Ovary (tissue), 3 donors: ENCODE data around the gene ABL1.

Experiments
- CTCF ChIP-seq, 3 donors: fragments of 450-650 bp in 2 of 3; fragments of 200-600 bp in 1 of 3; IDR thresholded peaks; one replicate each; pipeline versions ENCODE4 v1.5.1 to v1.8.0; 2016 to 2022; ENCODE audit warnings: antibody characterized with exemption in 3 of 3, mild to moderate bottlenecking in 1 of 3
- POLR2A ChIP-seq: fragments of 450-650 bp; IDR thresholded peaks from one replicate; pipeline ENCODE4 v1.6.1; 2017; ENCODE audit warnings: antibody characterized with exemption, mild to moderate bottlenecking, moderate library complexity
- donor health status: DM: no; HTN: no; CAD: no.

DNA sequence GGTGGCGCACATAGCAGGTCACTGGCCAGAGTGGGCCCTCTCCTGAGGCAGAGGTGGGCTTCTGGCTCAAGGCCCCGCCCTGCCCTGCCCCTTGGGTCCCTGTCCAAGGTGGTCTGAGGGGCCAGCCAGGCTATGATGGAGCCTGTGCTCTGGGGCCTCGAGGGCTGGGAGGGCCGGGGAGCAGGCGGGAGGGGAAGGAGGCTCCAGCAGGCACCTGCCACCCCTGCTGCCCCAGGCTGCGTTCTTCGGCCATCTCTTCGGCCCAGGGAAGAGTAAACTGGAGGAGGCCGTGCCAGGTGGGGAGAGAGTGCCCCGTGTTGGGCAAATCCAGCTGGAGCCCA, 89.4 kb downstream of the ABL1 start:
- TF ChIP-seq POLR2A (no peak), CTCF (IDR thresholded peaks at IDR 0.05) (no peak)
